ENCODE measurements around the gene POLD4. TPM values are rescaled to one million over a fixed set of nuclear protein-coding genes. Genes with fewer than 3 reads are reported as not detected.

The POLD4 gene
- total and polyA plus RNA-seq, 2 experiments from 2014 or later: 51.9 to 64.4 TPM

GRCh38 chr11:67345247-67345919 is 8.0 kb downstream of the POLD4 start:
- H3K4me1 ChIP-seq (ENCODE audit: low read depth): no peaks in the 10 kb centered on the region
- no peak overlapping the region for H3K4me3 ChIP-seq
- H3K9me3 ChIP-seq (ENCODE audit: low read depth): no peaks in the 10 kb centered on the region
- no peak overlapping the region for H3K27ac ChIP-seq
- H3K27me3 ChIP-seq: no peaks in the 10 kb centered on the region
- no peaks in the 10 kb centered on the region for H3K36me3 ChIP-seq
- no peak for TF ChIP-seq CTCF (IDR thresholded peaks at IDR 0.05; ENCODE audit: low read depth, low read length)
- DNase-seq (ENCODE audit: low read depth in 1 of 2, low spot score in 1 of 2): no peak

GRCh38 chr11:67344264-67344663 is 9.1 kb downstream of the POLD4 start:
- no peak overlapping the region for H3K4me3 ChIP-seq
- no peaks in the 10 kb centered on the region for H3K4me1 ChIP-seq (ENCODE audit: low read depth)
- no peak for TF ChIP-seq CTCF (IDR thresholded peaks at IDR 0.05; ENCODE audit: low read depth, low read length)
- H3K36me3 ChIP-seq: no peaks in the 10 kb centered on the region
- H3K9me3 ChIP-seq (ENCODE audit: low read depth): no peaks in the 10 kb centered on the region
- H3K27me3 ChIP-seq: no peaks in the 10 kb centered on the region
- no peak overlapping the region for H3K27ac ChIP-seq
- DNase-seq (ENCODE audit: low read depth in 1 of 2, low spot score in 1 of 2): no peak

- no peak for TF ChIP-seq CTCF (IDR thresholded peaks at IDR 0.05; ENCODE audit: low read depth, low read length)
- H3K4me1 ChIP-seq (ENCODE audit: low read depth): no peaks in the 10 kb centered on the region
- H3K4me3 ChIP-seq: no peak overlapping the region
- H3K27me3 ChIP-seq: no peaks in the 10 kb centered on the region
- no peak overlapping the region for H3K27ac ChIP-seq
- no peaks in the 10 kb centered on the region for H3K36me3 ChIP-seq
- H3K9me3 ChIP-seq (ENCODE audit: low read depth): no peaks in the 10 kb centered on the region
- no peak for DNase-seq (ENCODE audit: low read depth in 1 of 2, low spot score in 1 of 2)
Measured at GRCh38 chr11:67337257-67337656, 16.1 kb downstream of the POLD4 start.

GRCh38 chr11:67332081-67332691 is 21.2 kb downstream of the POLD4 start:
- TF ChIP-seq CTCF (IDR thresholded peaks at IDR 0.05; ENCODE audit: low read depth, low read length): no peak
- Histone ChIP-seq H3K27me3 (no peaks in the 10 kb centered on the region), H3K4me1 (ENCODE audit: low read depth) (no peaks in the 10 kb centered on the region), H3K27ac (no peak overlapping the region), H3K36me3 (no peaks in the 10 kb centered on the region), H3K4me3 (no peak overlapping the region), H3K9me3 (ENCODE audit: low read depth) (no peaks in the 10 kb centered on the region)
- no peak for DNase-seq (ENCODE audit: low read depth in 1 of 2, low spot score in 1 of 2)

GRCh38 chr11:67323526-67323925 is 29.8 kb downstream of the POLD4 start:
- no peak for DNase-seq (ENCODE audit: low read depth in 1 of 2, low spot score in 1 of 2)
- no peaks in the 10 kb centered on the region for H3K9me3 ChIP-seq (ENCODE audit: low read depth)
- H3K36me3 ChIP-seq: no peaks in the 10 kb centered on the region
- no peak overlapping the region for H3K27ac ChIP-seq
- peaks cover 9% of the 10 kb centered on the region for H3K27me3 ChIP-seq
- TF ChIP-seq CTCF (IDR thresholded peaks at IDR 0.05; ENCODE audit: low read depth, low read length): no peak
- H3K4me1 ChIP-seq (ENCODE audit: low read depth): peaks cover 10% of the 10 kb centered on the region
- H3K4me3 ChIP-seq: no peak overlapping the region
